Suppressor macrophage treated with lipopolysaccharide for 4 hours (primary cell): ENCODE results near the gene KRT16.
"Not testable (repeated sequence)": the region's sequence is repeated elsewhere in the genome, so short reads cannot be mapped to it uniquely, and the experiment has no call there.

Experiments
- DNase-seq: peaks from one replicate; pipeline ENCODE4 v3.0.0-alpha.2; 2020

Gene KRT16

GRCh38 chr17:41627316-41628072 lies 14.9 kb upstream of the KRT16 start:
- DNase-seq, result no peak

- not testable (repeated sequence) for DNase-seq
Observed at GRCh38 chr17:41626914-41627295, 14.3 kb upstream of the KRT16 start.

GRCh38 chr17:41626028-41626913 lies 13.7 kb upstream of the KRT16 start:
- DNase-seq, result not testable (repeated sequence)

GRCh38 chr17:41625602-41626001 lies 13.0 kb upstream of the KRT16 start:
- no peak for DNase-seq

GRCh38 chr17:41624208-41625101 lies 11.9 kb upstream of the KRT16 start, which contains the start of gene KRT17:
TSS of gene KRT17 (minus strand) at chr17:41624575. CDS start at chr17:41624509, 66 bp downstream.
- DNase-seq, result peak; percentile 7

- DNase-seq, result not testable (repeated sequence)
Observed at GRCh38 chr17:41623184-41623861, 10.8 kb upstream of the KRT16 start.

- DNase-seq, result not testable (repeated sequence)
Observed at GRCh38 chr17:41622340-41623183, 10.0 kb upstream of the KRT16 start.

GRCh38 chr17:41621916-41622315 lies 9.3 kb upstream of the KRT16 start:
- DNase-seq, result no peak

GRCh38 chr17:41621435-41621817 lies 8.9 kb upstream of the KRT16 start:
- not testable (repeated sequence) for DNase-seq

- no peak for DNase-seq
Observed at GRCh38 chr17:41620583-41621434, 8.2 kb upstream of the KRT16 start.

GRCh38 chr17:41619927-41620582 lies 7.5 kb upstream of the KRT16 start:
- not testable (repeated sequence) for DNase-seq

GRCh38 chr17:41619036-41619926 lies 6.7 kb upstream of the KRT16 start:
- DNase-seq, result no peak

- no peak for DNase-seq
Observed at GRCh38 chr17:41618341-41619035, 5.9 kb upstream of the KRT16 start.

- no peak for DNase-seq
Observed at GRCh38 chr17:41617698-41618097, 5.1 kb upstream of the KRT16 start.

GRCh38 chr17:41617136-41617535 lies 4.6 kb upstream of the KRT16 start:
- DNase-seq, result no peak

- not testable (repeated sequence) for DNase-seq
Observed at GRCh38 chr17:41616486-41616885, 3.9 kb upstream of the KRT16 start.

GRCh38 chr17:41615454-41615853 lies 2.9 kb upstream of the KRT16 start:
- no peak for DNase-seq

GRCh38 chr17:41614767-41615166 lies 2.2 kb upstream of the KRT16 start:
- DNase-seq, result not testable (repeated sequence)
